T-helper 1 cell treated with Interleukin-12 subunit alpha and Interleukin-12 subunit beta and Interleukin-4 antibody, amounts not matched to agents 30 μg/mL and 1 μg/mL, for 36 hours (primary cell): Measurements from ENCODE around the gene CYP24A1.

Source experiments
- H3K27ac Mint-ChIP-seq: one replicate; pipeline ENCODE4 v1.8.0; 2021; ENCODE audit warnings: mild to moderate bottlenecking, mixed read lengths
- H3K27me3 Mint-ChIP-seq: one replicate; pipeline ENCODE4 v1.8.0; 2021; ENCODE audit warnings: low read depth, mixed read lengths
- H3K36me3 Mint-ChIP-seq: one replicate; pipeline ENCODE4 v1.8.0; 2021; ENCODE audit warnings: low read depth, mixed read lengths
- H3K4me1 Mint-ChIP-seq: one replicate; pipeline ENCODE4 v1.8.0; 2021; ENCODE audit warnings: low read depth, mixed read lengths
- H3K4me3 Mint-ChIP-seq: one replicate; pipeline ENCODE4 v1.8.0; 2021; ENCODE audit warnings: mild to moderate bottlenecking, moderate library complexity, mixed read lengths
- H3K9me3 Mint-ChIP-seq: one replicate; pipeline ENCODE4 v1.8.0; 2021; ENCODE audit warnings: mixed read lengths

The CYP24A1 gene

GRCh38 chr20:54103762-54104600 lies 69.8 kb downstream of the CYP24A1 start:
- Mint-ChIP-seq H3K36me3 (no peaks in the 10 kb centered on the region), H3K27ac (no peak overlapping the region), H3K27me3 (peaks cover 6% of the 10 kb centered on the region), H3K4me1 (peaks cover 2% of the 10 kb centered on the region), H3K9me3 (no peaks in the 10 kb centered on the region), H3K4me3 (no peak overlapping the region)
